Activated T-cell treated with anti-CD3 and anti-CD28 coated beads for 4 hours (primary cell): ENCODE measurements around the gene POU2F3.

ENCODE experiments used
- DNase-seq: peaks from one replicate; pipeline ENCODE4 v3.0.0-alpha.2; 2020

Gene POU2F3

DNA sequence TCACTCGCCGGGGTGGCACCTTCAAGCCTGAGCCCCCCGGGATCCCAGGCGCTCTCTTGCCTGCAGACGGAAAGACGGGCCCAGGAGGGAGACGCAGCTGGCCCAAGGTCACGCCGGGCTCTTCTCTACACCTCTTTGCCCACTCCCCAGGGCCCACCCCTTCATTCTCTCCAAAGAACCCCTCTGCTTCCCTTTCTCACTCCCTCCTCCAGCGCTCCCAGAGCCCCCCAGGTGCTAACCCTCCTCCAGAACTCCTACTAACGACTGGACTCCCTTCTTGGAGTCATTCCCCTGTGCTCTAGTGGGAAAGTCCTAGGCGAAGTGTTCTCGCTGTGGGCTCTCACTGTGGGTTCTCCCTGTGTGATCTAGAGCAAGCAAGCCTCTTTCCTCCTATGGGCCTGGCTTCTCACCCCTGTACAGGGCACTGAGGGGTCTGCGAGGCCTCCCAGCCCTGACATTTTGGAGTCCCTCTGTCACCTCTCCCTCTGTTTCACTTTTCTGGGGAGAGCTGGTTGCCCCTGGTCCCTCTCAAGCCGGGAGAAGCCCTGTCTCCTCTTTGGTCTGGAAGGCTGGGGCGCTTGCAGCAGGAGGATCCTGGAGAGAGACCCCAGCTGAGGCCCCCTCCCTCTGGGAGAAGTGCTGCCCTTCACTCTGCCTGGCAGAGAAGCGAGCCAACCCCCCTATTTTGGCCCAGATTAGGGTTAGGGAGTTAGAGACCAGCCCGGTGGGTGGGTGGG lies 28.2 kb upstream of the POU2F3 start:
- no peak for DNase-seq

DNA sequence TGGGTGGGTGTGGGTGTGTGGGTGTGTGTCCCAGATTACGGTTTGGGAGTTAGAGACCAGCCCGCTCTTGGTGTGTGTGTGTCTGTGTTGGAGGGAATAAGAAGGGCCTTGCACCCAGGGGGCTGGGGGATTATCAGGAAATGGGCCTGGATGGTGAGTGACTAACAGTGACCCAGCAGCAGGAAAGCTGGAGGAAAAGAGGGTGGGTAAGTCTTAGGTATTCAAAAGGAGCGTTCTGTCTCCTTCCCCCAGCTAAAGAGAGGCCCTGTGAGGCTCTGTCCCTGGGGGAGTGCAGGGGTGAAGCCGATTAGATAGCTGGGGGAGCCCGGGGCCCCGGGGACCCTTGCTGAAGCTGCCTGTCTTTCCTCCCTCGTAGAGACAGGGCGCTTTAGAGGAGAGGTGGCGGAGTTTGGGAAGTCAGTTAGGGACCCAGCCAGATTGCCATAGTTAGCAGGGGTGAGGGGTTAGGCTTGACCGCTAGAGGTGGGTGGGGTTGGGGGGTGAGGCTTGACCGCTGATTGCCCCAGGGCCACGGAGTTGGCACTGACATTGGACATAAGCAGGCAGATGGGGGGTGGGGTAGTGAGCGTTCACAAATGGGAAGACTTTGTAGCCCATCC lies 27.6 kb upstream of the POU2F3 start:
- no peak for DNase-seq

DNA sequence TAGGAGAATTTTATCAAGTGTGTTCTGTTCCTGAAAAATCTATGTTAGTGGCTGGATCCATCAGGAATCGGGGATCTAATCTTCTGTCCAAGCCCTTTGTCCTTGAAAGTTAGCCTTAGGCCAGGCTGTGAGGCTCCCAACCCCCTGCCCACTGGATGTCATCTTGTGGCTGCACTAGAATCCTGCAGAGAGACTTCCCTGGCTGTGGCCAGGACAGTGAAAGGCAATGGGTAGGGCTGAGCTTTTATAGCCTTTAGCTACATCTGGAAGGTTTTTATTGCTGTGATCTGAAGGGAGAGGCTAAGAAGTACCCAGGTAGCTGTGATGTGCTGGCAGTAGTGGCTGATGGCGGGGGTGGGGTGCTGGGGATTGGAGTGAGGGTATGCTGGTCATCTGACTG lies 27.0 kb upstream of the POU2F3 start:
- DNase-seq: no peak

DNA sequence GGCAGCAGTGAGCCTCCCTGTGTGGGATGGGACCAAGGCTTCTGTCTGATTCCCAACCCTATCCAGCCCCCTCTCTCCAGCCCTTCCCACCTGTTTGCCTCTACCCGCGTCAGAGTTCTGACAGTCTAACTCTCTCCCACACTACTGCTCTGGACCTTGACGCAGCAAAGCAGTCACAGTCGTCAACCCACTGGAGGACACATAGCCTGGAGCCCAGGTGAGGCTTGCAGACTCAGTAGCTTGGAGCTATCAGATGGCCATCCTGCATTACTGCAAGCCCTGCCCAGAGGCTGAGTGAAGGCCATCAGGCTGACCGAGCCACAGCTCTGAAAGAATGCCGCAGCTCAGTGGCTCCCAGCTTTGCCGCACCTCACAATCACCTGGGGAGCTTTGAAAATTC lies 25.4 kb upstream of the POU2F3 start:
- DNase-seq: no peak

GRCh38 chr11:120215634-120216033 lies 24.3 kb upstream of the POU2F3 start:
- no peak for DNase-seq

DNA sequence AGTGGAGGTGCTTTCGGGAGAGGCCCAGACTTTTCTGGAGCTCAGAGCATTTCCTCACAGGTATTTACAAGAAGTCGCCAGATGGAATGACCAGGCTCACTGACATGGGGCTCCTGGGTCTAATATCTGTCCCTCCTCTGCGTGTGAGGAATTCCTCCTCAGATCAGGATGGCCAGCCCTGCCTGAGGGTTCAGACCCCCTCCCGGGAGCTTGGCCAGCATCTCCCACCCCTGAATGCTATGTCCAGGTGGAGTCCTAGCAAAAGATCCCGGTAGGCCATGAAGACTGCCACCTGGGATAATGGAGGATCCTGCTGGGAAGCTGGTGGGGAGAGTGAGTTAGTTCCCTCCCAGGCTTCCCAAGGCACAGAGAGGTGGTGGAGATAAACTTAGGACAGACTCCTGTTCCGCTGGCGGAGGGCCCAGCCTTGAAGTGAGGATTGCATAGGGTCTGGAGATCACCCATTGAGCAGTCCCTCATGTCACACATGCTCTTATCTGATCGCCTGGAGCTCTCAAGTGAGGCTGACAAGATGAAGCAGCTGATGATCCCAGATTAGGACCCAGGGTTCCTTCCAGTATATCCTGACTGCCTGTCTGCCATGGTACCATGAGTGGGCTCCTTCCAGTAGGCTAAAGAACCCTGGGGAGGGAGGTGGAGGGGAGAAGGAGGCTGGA lies 23.4 kb upstream of the POU2F3 start:
- DNase-seq: no peak

DNA sequence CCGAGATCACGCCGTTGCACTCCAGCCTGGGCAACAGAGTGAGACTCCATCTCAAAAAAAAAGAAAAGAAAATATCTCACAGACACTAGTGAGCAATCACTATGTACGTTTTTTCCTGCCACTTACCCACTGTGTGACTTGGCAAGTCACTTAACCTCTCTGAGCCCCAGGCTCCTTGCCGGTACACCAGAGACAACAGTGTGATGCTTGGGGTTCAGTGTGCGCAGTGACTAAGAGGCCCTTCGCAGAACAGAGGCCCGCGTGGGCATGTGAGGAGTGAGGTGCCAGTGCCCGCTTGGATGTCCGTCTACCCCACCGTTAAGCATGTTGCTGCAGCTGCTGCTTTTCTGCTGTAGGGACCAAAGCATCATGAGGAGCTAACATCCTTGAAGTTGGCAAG lies 22.4 kb upstream of the POU2F3 start:
- DNase-seq: no peak

- DNase-seq: no peak
These were observed 21.8 kb upstream of the POU2F3 start for GRCh38 chr11:120217941-120218694.

GRCh38 chr11:120218695-120219033 lies 21.3 kb upstream of the POU2F3 start:
- no peak for DNase-seq

DNA sequence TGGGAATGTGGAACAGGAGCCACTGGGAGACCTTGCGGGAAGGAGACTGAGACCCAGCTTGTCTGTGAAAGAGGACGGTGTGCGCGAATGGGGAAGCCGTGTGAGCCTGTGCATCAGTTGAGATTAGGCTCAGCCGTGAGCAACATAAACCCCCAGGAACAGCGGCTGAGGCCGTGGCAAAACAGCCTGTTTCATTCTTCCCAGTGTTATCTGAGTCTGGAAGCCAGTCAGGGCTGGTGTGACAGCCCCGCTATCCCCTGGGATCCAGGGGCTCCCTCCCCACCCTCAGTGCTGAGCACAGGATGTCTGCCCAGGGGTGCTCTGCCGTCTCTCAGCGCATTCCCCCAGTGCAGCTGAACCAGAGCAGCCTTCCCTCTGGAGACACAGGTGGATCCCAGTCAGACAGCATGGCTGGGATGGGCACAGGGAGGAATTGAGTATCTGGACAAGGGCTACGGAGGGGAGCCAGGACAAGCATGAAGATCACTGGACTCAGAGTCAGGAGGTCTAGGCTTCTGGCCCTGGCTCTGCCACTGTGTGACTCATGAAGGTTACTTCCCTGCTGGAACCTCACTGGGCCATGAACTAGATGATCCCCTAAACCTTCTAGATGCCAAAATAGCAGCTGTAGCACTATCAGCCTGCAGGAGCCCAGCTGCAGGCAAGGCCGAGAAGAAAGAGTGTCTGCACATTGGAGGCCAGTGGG lies 20.6 kb upstream of the POU2F3 start:
- DNase-seq: no peak

DNA sequence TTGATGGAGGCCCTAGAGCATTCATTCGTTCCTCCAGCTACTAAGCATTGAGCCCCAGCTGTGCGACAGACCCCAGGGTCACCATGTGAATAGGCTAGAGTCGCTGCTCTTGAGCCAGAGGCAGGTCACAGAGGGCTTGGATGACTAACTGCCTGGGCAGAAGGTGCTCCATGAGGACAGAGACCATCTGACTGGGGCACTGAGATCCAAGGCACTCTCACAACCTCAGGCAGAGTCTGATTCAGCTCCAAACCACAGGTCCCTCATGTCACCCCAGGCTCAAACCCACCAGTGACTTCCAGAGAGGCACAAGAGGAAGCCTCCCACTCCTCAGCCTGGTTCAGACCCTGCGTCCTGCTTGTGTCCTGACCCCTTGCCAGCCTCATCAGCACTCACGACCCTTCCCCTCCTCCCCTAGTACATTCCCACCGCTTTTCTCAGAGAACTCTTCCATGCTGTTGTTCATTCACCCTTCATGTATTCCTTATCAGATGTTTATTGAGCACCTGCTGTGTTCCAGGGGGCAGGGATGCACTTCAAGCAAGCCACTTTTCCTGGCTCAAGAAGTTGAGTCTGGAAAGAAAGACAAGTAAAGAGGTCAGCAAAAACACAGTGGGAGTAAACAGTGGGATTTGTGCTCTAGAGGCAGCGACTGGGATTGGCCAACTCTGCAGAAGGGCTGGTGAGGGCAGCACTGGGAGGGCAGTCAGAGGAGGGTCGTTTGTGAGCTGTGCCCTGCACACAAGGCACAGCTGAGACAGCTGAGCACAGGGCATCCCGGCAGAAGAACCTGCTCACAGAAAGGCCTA lies 19.8 kb upstream of the POU2F3 start:
- no peak for DNase-seq

- DNase-seq: no peak
These were observed 19.2 kb upstream of the POU2F3 start for GRCh38 chr11:120220747-120221037.

DNA sequence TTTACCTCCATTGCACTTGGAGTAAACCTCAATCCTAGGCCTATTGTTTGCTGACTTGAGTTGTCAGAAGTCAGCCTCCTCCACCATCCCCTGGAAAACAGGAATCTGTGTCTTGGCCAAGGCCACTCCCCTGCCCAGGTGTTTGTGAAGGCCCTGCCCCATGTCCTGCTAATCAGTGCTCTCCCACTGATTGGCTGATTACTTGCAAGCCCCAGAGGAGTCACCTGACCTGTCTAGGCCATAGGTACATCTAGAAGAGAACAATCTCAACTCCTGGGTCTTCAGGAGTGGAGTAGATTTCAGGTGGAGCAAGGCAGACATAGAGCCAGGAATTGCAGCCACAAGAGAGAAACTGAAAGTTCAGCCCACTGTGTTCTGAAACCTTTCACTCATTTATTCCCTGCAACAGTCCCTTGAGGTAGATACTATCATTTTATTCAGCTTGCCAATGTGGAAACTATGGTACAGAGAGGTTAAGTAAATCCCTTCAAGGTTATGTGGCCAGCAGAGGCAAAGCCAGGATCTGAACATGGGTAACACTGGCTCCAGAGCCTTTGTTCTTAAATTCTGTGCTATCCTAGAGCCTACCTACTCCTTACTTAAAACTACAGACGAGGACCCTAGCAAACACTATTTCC lies 18.7 kb upstream of the POU2F3 start:
- DNase-seq: no peak

- DNase-seq: no peak
These were observed 17.0 kb upstream of the POU2F3 start for GRCh38 chr11:120222916-120223315.

- DNase-seq: no peak
These were observed 16.1 kb upstream of the POU2F3 start for GRCh38 chr11:120223793-120224192.

DNA sequence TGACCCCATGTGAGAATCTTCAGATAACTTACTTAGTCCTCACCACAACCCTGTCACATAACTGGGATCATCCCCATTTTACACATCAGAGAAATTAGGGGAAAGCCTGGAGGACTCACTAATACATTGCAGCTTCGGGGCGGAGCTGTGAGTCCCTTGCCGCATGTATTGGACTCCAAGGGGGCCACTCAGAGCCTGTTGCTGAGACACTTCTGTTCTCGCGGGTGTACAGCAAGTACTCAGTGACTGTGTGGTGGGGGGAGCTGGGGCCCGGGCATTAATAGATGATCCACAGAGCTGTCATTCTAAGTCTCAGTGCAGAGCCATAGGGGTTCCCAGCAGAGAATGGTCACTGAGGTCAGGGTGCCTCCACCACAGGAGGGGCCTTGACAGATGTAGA lies 15.6 kb upstream of the POU2F3 start:
- DNase-seq: no peak

- no peak for DNase-seq
These were observed 14.7 kb upstream of the POU2F3 start for GRCh38 chr11:120224972-120225909.

GRCh38 chr11:120226242-120226641 lies 13.7 kb upstream of the POU2F3 start:
- no peak for DNase-seq

GRCh38 chr11:120226714-120227113 lies 13.2 kb upstream of the POU2F3 start:
- no peak for DNase-seq

DNA sequence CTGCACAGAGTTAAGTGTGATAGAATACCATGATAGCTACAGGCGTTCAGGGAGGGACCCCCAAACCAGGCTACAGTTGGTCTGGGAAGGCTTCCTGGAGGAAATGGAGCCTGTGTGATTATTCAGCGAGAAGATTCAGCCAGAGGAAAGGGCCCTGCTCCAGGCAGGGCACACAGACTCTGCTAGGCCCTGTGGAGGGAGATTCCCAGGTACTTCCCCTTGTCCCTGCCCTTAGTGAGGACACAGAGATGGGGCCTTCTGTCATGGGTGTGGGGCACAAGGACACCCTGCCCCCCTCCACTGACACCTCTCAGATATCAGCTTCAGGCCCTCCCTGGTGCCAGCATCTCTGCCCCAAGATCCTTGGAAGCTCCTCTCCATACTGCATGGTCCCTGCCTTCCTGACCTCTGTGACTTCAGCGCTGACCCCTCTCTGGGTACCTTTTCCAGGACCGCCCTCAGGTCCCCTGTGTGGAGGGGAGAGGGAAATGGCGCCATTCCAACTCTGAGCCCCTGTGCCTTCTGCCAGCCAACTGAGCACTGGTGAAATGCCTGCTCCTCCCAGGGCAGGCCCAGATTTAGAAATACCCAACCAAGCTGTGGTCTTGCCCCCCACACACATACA lies 12.6 kb upstream of the POU2F3 start:
- DNase-seq: no peak
